PFSK-1 (cell line): Measurements from ENCODE around the gene SAG.

Experiments used
- FOXP2 ChIP-seq: optimal IDR thresholded peaks from 2 replicates; pipeline ENCODE3; 2011; ENCODE audit warnings: borderline replicate concordance, control low read depth, inconsistent platforms; ENCODE audit not compliant: insufficient read depth; ENCODE audit errors: extremely low read length, extremely low read depth
- POLR2AphosphoS5 ChIP-seq: IDR thresholded peaks from 2 replicates; pipeline ENCODE4 v1.6.1; 2012; ENCODE audit warnings: low read depth, mild to moderate bottlenecking, control low read depth, low read length, moderate library complexity
- REST ChIP-seq, 2 experiments: IDR thresholded peaks; 2 replicates each; pipeline versions ENCODE4 v1.6.1 to v1.8.0; 2011 to 2012; ENCODE audit warnings: low read depth in 2 of 2, low read length in 2 of 2, control low read depth in 1 of 2, inconsistent platforms in 1 of 2, mild to moderate bottlenecking in 1 of 2, moderate library complexity in 1 of 2; ENCODE audit not compliant: insufficient read depth in 1 of 2
- SIN3A ChIP-seq: IDR thresholded peaks from 2 replicates; pipeline ENCODE4 v1.6.1; 2012; ENCODE audit warnings: mild to moderate bottlenecking, low read length, moderate library complexity, borderline replicate concordance; ENCODE audit not compliant: insufficient read depth
- TAF1 ChIP-seq: IDR thresholded peaks from 2 replicates; pipeline ENCODE4 v1.6.1; 2012; ENCODE audit warnings: low read length, control low read depth, borderline replicate concordance; ENCODE audit not compliant: insufficient read depth

- TF ChIP-seq TAF1 (no peak), SIN3A (no peak), POLR2AphosphoS5 (no peak), REST (IDR thresholded peaks at IDR 0.05; ENCODE audit: insufficient read depth in 1 of 2, low read depth in 2 of 2, low read length in 2 of 2) (no peak), FOXP2 (no peak)
These were observed 44.5 kb upstream of the SAG start for GRCh38 chr2:233263045-233263570.
